Amygdala (tissue), 56 donors: Measurements from ENCODE around the gene FGFRL1.
"Not testable (repeated sequence)": the region's sequence is repeated elsewhere in the genome, so short reads cannot be mapped to it uniquely, and the experiment has no call there.

Experiments
- DNase-seq, 56 donors: peaks; one replicate each; lab custom pipeline; 2025; lab: John Stamatoyannopoulos, UW

FGFRL1 gene

DNA sequence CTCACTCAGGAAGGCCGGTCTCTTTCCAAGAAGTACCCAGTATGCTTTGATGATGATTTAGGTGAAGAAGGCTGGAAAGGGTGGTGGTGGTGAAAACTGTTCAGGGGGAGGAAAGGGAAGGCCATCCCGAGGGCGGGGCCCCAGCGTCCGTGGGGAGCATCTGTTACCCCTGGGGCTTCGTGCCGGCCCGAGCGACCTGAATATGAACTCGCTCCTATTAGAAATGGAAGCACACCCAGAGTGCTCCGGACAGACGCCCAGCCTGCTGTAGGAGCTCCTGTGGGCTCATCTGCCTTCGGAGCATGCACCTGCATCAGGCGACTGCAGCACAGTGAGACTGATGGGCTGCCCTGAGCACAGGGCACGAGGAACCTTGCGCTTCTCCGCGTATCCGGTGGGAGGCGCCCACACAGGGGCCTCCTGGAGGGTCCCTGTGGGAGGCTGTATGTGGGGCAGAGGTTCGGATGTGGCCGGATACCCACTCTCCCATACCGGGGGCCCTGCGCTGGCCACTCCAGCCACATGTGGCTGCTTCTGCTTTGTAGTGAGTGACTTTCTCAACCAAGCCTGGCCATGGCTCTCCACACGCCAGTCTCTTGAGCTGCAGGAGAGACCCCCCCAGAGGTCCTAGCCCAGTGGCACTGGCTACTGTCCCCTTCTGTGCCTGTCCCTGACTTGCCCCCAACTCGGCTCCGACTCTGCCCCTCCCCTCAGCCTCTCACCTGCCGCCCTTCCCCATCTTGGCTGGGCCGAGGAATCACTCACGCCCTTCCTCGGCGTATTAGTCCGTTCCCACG lies 36.7 kb downstream of the FGFRL1 start:
- no peak for DNase-seq

DNA sequence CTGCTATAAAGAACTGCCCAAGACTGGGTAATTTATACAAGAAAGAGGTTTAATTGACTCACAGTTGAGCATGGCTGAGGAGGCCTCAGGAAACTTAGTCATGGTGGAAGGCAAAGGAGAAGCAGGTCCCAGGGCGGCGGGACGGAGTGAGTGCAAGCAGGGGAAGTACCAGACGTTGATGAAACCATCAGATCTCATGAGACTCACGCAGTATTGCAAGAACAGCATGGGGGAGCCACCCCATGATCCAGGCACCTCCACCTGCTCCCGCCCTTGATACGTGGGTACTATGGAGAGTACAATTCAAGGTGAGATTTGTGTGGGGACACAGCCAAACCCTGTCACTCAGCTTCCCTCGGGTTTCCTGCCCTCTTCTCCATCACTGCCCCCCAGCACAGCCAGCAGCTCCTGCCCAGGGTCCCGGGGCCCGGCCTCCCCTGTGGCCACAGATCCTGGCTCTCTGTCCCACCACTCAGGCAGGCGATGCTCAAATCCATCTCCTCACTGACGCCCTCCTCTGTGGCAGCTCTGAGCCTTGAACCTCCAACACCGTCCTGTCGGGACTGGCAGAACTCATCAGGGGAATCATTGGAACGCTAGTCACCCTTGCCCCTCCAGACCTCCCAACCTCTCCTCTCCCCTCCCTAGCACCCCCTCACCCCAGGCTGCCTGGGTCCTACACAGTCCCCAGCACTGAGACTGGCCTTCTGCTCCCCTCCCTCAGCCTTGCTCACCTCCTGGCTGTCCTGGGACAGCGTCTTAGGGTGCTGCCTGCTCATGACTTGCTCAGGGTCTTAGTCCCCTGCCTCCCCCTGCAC lies 37.6 kb downstream of the FGFRL1 start:
- no peak for DNase-seq

DNA sequence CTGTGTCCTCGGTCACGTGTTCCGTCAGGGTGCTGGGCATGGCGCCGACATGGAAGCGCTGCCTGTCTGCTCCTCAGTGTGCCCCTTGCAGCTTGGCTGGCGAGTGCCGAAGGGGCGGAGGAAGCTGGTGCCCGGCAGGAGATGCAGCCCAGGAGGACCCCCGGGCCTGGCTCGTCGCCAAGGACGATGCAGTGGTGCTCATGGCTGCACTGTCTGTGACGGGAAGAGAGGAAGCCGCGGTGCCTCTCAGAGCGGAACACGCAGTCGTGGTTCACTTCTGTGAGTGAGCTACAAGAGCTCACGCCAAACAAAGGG lies 38.1 kb downstream of the FGFRL1 start:
- no peak for DNase-seq

DNA sequence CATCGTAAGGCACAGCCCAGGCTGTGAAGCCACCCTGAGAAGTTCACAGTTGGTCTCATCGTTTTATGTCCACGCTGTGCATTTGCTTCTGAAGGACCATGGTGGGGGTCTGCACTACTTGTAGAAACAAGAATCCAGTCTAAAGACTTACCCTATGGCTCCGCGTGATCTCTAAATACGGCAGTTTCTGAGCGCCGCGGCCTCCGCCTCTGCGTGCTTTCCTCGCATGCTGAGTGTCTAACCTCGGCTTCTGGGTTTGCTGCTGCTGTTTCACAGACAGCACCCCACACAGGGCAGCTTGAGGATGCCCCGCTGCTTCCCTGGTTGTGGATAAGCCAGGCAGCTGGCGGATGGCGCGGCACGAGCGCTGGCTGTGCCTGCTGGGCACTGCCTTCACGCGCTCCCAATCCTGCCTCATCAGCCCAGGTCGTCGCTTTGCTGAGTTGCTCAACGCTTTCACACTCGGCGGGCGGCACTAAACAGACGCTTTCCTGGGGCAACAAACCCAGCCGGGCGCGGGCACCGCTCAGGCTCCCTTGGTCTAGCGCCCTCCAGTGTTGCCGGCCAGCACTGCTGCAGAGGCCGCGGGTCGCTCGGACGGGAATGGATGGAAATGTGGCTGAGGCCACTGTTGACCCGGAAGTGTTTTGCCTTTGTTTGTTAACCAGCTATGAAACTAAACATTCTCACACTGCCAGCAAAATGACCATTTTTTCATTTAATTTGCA lies 39.2 kb downstream of the FGFRL1 start:
- peak in 20 of 56 donors; percentile 24 to 84 (median 54) for DNase-seq

DNA sequence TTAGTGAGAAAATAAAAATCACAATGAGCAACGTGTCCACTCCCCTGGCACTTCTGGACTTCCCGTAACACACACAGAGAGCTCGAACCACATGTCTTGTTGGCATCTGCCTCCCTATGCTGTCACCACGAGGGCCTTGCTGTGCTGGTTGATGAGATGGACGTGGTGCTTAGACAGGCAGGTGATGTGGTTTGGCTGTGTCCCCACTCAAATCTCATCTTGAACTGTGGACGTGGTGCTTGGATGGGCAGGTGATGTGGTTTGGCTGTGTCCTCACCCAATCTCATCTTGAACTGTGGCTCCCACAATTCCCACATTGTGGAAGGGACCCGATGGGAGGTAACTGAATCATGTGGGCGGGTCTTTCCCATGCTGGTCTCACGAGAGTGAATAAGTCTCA lies 40.0 kb downstream of the FGFRL1 start:
- DNase-seq, result no peak

DNA sequence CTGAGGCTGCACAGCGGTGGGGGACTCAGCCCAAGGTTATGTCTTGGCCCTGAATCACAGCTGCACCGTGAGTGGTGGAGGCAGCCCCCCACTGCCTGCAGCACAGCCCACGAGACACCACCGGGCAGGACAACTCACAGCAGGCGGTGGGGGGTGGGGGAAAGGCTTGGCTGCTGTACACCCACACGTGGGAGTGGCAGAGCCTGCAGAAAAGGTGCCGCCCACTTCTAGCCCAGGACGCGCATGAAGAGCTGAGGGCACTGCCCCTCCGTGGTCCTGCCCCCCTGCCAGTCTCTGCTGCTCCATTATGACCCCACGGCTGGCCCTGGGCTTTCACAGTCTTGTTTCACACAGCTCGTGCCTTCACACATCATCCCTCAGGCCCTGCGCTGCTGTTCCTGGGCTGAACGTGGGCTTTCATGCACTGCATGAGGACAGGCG lies 40.8 kb downstream of the FGFRL1 start:
- no peak for DNase-seq

DNA sequence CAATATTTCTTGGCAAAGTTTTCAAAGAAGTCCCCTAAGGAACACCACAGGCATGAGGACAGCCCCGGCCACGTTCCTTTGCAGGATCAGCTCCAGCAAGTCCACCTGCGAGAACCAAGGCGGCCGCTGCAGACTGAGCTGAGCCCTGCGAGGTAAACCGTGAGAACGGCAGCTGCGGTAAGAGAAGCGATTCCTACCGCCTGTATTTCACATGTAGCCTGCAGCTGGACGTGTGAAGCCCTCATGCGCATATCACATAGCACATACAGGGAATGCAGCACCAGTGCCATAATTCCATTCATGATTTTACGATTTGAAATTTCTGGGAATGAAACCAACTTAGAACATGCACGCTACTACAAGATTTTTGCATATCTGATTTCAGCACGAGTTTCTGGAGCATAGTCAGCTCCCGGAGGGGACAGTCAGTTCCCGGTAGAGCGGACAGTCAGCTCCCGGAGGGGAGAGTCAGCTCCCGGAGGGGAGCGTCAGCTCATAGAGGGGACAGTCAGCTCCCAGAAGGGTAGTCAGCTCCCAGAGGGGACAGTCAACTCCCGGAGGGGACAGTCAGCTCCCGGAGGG lies 41.7 kb downstream of the FGFRL1 start:
- no peak for DNase-seq

DNA sequence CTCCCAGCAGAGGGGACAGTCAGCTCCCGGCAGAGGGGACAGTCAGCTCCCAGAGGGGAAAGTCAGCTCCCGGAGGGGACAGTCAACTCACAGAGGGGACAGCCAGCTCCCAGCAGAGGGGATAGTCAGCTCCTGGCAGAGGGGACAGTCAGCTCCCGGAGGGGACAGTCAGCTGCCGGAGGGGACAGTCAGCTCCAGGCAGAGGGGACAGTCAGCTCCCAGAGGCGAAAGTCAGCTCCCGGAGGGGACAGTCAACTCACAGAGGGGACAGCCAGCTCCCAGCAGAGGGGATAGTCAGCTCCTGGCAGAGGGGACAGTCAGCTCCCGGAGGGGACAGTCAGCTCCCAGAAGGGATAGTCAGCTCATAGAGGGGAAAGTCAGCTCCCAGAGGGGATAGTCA lies 42.5 kb downstream of the FGFRL1 start:
- not testable (repeated sequence) for DNase-seq

DNA sequence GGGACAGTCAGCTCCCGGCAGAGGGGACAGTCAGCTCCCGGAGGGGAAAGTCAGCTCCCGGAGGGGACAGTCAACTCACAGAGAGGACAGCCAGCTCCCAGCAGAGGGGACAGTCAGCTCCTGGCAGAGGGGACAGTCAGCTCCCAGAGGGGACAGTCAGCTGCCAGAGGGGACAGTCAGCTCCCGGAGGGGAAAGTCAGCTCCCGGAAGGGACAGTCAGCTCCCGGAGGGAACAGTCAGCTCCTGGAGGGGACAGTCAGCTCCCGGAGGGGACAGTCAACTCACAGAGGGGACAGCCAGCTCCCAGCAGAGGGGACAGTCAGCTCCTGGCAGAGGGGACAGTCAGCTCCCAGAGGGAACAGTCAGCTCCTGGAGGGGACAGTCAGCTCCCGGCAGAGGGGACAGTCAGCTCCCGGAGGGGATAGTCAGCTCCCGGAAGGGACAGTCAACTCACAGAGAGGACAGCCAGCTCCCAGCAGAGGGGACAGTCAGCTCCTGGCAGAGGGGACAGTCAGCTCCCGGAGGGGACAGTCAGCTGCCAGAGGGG lies 43.3 kb downstream of the FGFRL1 start:
- DNase-seq, result not testable (repeated sequence)

DNA sequence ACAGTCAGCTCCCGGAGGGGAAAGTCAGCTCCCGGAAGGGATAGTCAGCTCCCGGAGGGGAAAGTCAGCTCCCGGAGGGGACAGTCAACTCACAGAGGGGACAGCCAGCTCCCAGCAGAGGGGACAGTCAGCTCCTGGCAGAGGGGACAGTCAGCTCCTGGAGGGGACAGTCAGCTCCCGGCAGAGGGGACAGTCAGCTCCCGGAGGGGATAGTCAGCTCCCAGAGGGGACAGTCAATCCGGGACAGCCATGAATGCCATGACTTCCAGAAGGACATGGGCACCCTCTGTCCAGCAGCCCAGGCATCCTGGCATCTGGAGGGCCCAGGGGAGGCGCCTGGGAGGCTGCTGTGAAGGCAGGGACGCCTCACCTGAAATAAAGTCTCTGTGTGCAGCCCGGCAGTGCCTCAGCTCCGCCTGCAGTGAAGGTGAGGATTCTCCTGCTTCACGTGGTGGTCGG lies 43.8 kb downstream of the FGFRL1 start:
- not testable (repeated sequence) for DNase-seq

DNA sequence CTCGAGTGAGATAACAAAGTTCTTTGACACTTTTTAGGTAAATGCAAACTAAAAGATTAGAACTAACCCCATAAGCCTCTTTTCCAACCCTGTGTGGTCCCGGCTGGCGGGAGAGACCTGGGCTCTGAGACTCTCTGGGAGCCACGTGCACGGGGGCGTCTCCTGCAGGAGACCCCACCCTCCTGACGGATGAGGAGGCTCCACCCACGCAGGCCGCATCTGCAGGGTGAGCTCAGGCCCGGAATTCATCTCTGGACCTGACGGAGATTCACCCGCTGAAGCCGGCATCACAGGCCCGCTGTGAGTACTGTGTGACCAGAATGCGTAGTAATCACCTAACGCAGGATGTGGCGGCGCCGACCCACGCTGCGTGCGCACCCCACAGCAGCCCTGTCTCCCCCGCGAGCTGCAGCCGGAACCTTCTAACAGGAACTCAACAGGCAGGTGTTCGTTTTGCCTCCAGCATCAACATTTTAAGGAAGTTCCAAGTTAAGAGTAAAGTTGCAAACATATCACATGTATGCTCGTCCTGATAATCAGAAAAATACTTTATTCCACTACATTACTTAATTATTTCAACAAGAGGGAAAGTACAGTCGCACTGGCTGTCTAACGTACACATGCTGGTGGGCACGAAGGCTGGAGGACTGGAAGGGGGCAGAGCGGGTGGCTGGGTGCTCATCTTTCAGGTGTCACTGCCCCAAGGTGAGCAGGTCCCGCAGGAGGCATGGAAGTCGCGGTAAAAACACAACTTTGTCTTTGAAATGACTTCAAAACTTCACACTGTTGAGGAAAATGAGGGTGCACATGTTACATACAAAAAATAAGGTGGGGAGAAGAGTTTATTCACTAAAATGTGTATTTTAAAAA lies 44.5 kb downstream of the FGFRL1 start:
- DNase-seq, result no peak

DNA sequence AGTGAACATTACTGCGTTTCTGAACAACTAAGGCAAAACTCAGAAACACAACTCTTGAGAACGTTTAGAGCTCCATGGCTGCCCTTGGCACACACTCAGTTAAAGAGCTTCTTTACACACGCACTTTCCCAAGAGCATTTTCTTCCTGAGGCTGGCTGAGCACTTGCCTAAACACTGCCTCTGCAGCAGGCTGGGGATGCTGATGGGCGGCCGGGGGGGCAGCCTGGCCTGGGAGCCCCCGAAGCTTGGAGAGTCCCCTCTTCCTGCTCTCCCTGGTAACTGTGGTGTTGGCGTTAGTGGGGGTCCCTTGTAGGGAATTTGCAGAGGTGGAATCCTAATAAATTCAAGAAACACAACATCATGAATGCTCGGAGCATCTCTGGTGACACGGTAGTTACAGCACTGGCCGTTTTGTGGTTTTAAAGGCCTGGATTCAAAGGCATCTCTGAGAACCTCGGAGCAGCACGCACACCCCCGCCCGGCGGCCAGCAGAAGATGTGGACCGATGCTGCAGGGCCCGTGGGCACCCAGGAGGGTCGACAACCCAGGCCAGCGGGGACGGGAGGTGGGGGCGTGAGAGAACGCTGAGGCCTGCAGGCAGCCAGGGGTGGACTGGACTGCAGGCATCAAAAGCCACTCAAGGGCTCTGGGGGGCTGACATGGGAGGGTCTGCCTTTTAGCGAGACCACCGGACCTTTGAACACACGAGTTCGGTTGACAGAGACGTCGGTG lies 45.4 kb downstream of the FGFRL1 start:
- no peak for DNase-seq

DNA sequence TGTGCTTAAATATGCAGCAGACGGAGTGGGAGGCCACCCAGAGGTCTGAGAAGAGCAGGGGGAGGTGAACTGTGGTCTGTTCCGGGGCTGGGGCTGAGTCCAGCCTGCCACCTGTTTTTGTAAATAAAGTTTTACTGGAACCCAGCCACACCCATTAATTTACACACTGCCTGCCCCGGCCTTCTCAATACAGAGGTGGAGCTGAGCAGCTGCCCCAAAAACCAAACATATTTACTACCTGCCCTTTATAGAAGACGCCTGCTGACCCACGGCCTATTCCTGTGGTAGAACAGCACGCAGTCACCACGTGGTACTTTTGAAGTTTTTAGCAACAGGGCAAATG lies 45.9 kb downstream of the FGFRL1 start:
- DNase-seq, result no peak

DNA sequence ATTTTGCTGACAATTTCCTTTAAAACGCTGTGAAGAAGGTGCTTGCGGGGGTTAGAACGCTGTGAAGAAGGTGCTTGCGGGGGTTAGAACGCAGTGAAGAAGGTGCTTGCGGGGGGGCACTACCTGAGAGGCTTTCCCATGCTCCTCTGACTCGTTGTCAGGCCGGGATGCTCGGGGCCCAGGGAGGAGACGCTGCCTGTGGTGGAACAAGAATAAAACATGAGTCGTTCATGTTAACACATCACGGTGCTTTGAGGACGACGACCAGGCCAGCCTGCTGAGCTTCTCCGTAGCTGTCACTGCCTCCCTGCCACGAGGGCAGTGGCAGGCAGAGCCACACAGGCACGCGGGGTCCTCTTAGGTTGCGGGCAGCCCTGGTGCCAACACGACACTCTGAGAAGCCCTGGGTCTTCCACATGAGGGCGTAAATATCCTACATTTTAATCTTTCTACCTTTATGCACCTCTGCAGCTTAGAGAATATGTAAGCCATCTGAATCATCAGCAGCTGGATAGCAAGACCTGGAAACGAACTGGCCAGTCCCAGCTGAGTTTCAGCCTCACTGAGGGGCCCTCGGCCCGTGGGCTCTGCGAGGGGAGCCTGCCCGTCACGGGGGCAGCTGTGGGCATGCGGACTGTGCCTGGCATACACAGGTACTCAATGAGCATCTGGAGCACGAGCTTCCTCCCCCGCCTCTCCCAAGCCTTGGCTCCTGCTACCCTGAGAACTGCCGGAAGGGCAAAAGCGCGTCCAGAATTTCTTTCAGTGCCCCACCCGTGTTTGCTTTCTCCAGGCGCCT lies 47.0 kb downstream of the FGFRL1 start:
- no peak for DNase-seq

DNA sequence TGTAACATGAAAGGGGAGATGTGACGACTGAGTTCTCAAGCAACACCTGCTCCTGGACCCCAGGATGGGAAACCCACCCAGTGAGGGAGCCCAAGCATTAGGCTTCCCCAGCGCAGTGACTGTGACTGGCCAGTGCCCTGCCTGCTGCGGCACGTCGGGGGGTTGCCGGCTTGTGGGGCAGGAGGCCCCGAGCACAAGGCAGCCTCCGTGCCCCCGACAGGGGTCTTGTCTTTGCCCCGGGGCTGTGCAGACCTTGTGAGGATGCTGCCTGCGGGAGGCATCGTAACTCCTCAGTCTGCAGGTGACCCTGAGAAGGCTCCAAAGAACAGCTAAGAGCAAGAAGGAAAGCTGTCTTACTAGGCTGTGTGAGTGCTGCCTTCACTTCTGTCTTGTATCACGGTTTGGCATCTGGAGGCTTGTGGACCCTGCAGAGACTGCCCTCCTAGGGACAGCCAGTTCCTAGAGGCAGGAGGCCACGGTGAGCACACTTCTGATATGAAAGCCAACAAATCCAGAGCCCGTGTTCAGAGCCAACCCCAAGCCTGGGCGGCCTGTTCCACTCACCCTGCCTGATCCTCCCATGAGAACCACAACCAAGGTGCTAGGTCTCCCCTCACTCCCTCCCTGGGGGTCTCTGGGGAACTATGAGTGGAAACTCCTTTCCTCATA lies 47.7 kb downstream of the FGFRL1 start:
- no peak for DNase-seq

DNA sequence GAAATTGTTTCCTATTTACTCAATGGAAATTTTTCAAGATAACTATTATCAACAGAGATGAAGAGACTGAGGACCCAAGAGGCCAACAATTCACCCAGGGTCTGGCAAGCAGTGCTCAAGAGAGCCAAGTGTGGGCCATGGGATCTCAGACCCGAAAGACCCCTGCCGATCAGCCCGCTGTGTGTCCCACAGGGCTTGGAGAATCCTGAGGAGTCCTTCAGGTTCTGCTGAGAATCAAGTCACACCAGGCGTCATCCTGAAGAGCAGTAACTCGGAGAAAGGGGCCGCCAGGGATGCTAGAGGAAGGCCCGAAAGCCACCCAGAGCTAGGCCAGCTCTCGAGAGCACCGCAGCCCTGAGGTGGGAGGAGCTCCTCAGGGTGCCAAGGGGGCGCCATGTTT lies 48.7 kb downstream of the FGFRL1 start:
- no peak for DNase-seq

DNA sequence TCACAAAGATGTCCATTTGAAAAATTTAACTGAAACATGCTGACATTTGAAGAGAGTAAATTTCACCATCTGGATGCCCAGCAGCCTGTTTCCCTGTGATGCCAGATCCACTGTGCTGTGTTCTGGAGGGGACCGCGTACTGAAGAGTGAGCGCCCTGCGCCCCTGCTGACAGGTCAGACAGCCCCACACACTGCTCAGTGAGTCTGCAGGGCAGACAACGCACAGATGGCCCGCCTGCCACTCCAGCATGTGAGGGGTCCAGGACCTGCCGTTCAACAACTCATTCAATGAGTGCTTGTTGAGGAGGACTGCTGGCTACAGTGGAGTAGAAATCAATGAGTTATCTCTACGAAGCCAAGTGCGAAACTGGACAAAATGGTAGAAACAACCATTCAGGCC lies 49.2 kb downstream of the FGFRL1 start:
- no peak for DNase-seq
